MCF 10A (cell line): ENCODE measurements around the gene PINLYP. TPM values are rescaled to one million over a fixed set of nuclear protein-coding genes. Genes with fewer than 3 reads are reported as not detected.

Experiments used
- Bru-seq: library from RNA; stranded (reverse); fragments of 400-500 nt; gene quantifications from one replicate; lab custom pipeline; 2021; lab: Mats Ljungman, UMichigan
- BruChase-seq, 2 experiments: library from RNA; stranded (reverse); fragments of 400-500 nt; gene quantifications; one replicate each; lab custom pipeline; 2021; lab: Mats Ljungman, UMichigan
- BruUV-seq: library from RNA; stranded (reverse); fragments of 400-500 nt; replicated peaks from 2 replicates; lab custom pipeline; 2021; lab: Mats Ljungman, UMichigan
- CTCF ChIA-PET: fragments of 300-600 bp; sonication (Branson Sonifier 250); formaldehyde crosslinking; extraction: SDS; loops from one replicate; lab custom pipeline; 2021; ENCODE audit warnings: antibody characterized with exemption, inconsistent platforms; lab: Yijun Ruan, JAX
- POLR2A ChIA-PET: fragments of 300-600, 350-650 bp; sonication (Branson Sonifier 250); formaldehyde crosslinking; extraction: SDS; loops from one replicate; lab custom pipeline; 2020; ENCODE audit warnings: antibody characterized with exemption, inconsistent platforms; lab: Yijun Ruan, JAX
- DNase-seq: peaks from one replicate; pipeline ENCODE4 v3.0.0-alpha.2; 2018; ENCODE audit not compliant: unreplicated experiment
- H3K27ac Mint-ChIP-seq: one replicate; pipeline ENCODE4 v1.8.0; 2022; ENCODE audit warnings: mild to moderate bottlenecking, low read depth, mixed read lengths; ENCODE audit not compliant: unreplicated experiment
- H3K27me3 Mint-ChIP-seq: one replicate; pipeline ENCODE4 v1.8.0; 2022; ENCODE audit warnings: mixed read lengths; ENCODE audit not compliant: insufficient read depth, unreplicated experiment
- H3K36me3 Mint-ChIP-seq: one replicate; pipeline ENCODE4 v1.8.0; 2022; ENCODE audit warnings: mild to moderate bottlenecking, moderate library complexity, mixed read lengths; ENCODE audit not compliant: insufficient read depth, unreplicated experiment
- H3K4me1 Mint-ChIP-seq: one replicate; pipeline ENCODE4 v1.8.0; 2022; ENCODE audit warnings: mixed read lengths; ENCODE audit not compliant: insufficient read depth, unreplicated experiment
- H3K4me3 Mint-ChIP-seq: one replicate; pipeline ENCODE4 v1.8.0; 2022; ENCODE audit warnings: mild to moderate bottlenecking, moderate library complexity, mixed read lengths; ENCODE audit not compliant: unreplicated experiment
- H3K9me3 Mint-ChIP-seq: one replicate; pipeline ENCODE4 v1.8.0; 2022; ENCODE audit warnings: mixed read lengths; ENCODE audit not compliant: unreplicated experiment
- intact Hi-C: fragments of 100-400 bp; cut with micrococcal nuclease; formaldehyde crosslinking; loops from 2 replicates; pipeline ENCODE4 v1.14.1; 2022
- long read RNA-seq: library from polyadenylated mRNA; stranded (forward); transcript quantifications from one replicate; pipeline ENCODE4 v2.0.0, GENCODE V29; 2022
- total RNA-seq: library from RNA; stranded (reverse); gene quantifications from 2 replicates; pipeline ENCODE4 v1.2.3, GENCODE V29; 2022
- TF ChIP-seq, protein P1 (sequence below): fragments of 200-600 bp; IDR thresholded peaks from one replicate; pipeline ENCODE4 v1.8.0; 2022; ENCODE audit warnings: antibody characterized with exemption, mild to moderate bottlenecking; ENCODE audit not compliant: unreplicated experiment

PINLYP gene
- total RNA-seq (0.74 TPM in 1 of 2 replicates, not detected in the other), Bru-seq, nascent RNA (percentile 17 among the genes with signal in this experiment), BruChase-seq, experiment 1, labeled RNA remaining after a 6-hour chase (percentile 27 among the genes with signal in this experiment), BruChase-seq, experiment 2, labeled RNA remaining after a 2-hour chase (percentile 23 among the genes with signal in this experiment)
- long read RNA-seq = 0 reads

DNA sequence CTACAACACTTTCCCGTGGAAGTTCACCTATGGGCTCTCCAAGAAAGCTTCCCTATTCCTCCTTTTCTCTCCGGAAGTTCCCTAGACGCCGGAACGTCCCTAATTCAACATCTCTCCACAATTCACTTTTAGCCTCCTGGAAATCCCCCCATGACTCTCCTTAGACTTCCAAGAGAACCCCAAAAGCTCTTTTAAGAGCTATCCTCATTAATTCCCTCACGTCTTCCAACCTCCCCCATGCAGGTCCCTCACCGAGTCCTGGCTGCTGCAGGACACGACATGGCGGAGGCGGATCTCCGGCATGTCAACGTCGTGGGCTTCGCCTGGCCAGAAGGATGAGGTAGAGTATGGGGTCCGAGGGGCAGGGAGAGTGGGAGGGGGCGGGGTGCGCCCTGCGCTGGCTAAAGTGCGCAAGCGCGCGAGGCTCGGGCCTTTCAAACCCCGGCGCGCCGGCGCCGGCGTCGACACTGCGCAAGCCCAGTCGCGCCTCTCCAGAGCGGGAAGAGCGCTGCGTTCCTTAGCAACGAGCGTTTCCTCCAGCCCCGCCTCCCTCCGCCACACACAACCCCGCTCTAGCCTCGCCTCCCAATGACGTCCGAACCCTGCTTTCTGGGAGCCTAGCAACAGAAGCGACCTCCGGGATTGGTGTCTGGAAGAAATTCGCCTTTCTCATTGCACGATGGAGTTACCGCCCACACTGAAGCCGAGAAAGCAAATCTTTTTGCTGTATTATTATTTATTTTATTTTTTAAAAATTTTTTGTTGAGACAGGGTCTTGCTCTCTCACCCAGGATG lies at the start of gene PINLYP, which contains the start of gene XRCC1:
PINLYP (plus strand) TSS at position 646 of the 795 bp plus-strand sequence. CDS start 1,391 bp downstream, outside the sequence.
XRCC1 (minus strand) TSS at position 372 of the 795 bp plus-strand sequence; CDS start at position 303, 69 bp downstream.
- Mint-ChIP-seq H3K4me1 (peaks cover 12% of the 10 kb centered on the region), H3K36me3 (peaks cover 12% of the 10 kb centered on the region), H3K27me3 (peaks cover 14% of the 10 kb centered on the region), H3K27ac (peak within 1 kb of the TSS; percentile 98), H3K4me3 (peak within 1 kb of the TSS; percentile 98), H3K9me3 (no peaks in the 10 kb centered on the region)
- BruUV-seq = no TSS peak
- intact Hi-C loops = loop anchor here (1.0 kb wide), 1 partner anchor 21 kb away; the partner anchor contains the start of genes IRGQ and ZNF576
- peak; percentile 99 for DNase-seq
- TF ChIP-seq, protein P1, sequence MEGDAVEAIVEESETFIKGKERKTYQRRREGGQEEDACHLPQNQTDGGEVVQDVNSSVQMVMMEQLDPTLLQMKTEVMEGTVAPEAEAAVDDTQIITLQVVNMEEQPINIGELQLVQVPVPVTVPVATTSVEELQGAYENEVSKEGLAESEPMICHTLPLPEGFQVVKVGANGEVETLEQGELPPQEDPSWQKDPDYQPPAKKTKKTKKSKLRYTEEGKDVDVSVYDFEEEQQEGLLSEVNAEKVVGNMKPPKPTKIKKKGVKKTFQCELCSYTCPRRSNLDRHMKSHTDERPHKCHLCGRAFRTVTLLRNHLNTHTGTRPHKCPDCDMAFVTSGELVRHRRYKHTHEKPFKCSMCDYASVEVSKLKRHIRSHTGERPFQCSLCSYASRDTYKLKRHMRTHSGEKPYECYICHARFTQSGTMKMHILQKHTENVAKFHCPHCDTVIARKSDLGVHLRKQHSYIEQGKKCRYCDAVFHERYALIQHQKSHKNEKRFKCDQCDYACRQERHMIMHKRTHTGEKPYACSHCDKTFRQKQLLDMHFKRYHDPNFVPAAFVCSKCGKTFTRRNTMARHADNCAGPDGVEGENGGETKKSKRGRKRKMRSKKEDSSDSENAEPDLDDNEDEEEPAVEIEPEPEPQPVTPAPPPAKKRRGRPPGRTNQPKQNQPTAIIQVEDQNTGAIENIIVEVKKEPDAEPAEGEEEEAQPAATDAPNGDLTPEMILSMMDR = no peak
- POLR2A ChIA-PET = interaction anchor here (0.7 to 3.0 kb wide), 7 partner anchors 20 to 176 kb away, joined by 3 to 55 read pairs (median 7); partner anchors contain the start of genes ETHE1, IRGQ, LYPD3 and ZNF575
- CTCF ChIA-PET = interaction anchor here (0.6 to 2.1 kb wide), 7 partner anchors 11 to 50 kb away, joined by 3 to 10 read pairs (median 3); no protein-coding TSS in a partner anchor

DNA sequence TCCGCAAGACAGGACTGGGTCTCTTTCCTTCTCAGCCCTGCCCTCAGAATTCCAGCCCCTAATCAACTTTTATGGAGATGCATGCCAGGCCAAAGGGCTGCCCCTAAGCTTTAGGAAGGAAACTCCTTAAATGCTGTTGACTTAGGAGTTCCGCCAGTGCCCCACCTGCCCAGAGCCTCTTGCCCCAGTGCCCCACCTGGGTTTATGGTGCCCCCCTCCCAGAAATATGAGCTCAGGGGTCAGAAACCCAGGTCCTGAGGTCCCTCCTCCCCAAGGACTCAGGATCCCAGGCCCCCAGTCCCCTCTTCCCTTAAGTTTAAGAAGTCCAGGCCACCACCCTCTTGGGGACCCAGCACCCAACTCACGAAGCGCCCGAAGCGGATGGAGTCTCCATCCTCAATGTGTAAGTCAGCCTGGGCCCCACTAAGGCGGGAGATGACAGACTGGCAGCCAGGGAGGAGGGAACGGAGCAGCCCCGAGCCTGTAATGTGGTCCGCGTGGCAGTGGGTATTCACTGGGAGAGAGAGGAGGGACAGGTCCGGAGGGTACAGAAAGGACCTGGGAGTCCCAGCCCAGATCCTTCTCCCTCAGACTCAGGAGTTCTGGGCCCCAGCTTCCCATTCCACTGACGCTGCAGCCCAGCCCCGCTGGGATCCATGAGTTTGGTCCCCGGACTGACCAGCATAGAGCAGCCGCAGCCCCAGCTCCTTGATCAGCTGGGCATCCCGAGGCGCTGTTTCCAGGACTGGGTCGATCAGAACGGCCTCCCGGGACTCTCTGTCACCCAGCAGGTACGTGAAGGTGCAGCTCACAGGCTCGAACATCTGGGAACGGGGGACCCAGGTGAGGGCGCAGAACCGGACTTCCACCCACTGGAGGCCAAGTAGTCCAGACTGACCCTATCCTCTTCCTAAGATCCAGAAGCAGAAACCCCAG lies 49.5 kb upstream of the PINLYP start:
- ChIA-PET POLR2A (interaction anchor here (0.6 to 5.9 kb wide), 18 partner anchors 7 to 233 kb away, joined by 3 to 75 read pairs (median 6); partner anchors contain the start of genes IRGQ, LYPD3, PHLDB3 and PINLYP), CTCF (interaction anchor here (0.6 to 9.4 kb wide), 5 partner anchors 11 to 980 kb away, joined by 3 to 261 read pairs (median 6); no protein-coding TSS in a partner anchor)
- intact Hi-C loops = no loop called here
- H3K27ac Mint-ChIP-seq = peak overlapping the region; percentile 88
- peaks cover 21% of the 10 kb centered on the region for H3K36me3 Mint-ChIP-seq
- H3K27me3 Mint-ChIP-seq = no peaks in the 10 kb centered on the region
- H3K4me1 Mint-ChIP-seq = peaks cover 26% of the 10 kb centered on the region
- DNase-seq = peak; percentile 29
- TF ChIP-seq, protein P1 = no peak
- H3K9me3 Mint-ChIP-seq = no peaks in the 10 kb centered on the region
- BruUV-seq = no TSS peak
- H3K4me3 Mint-ChIP-seq = peak overlapping the region; percentile 84

DNA sequence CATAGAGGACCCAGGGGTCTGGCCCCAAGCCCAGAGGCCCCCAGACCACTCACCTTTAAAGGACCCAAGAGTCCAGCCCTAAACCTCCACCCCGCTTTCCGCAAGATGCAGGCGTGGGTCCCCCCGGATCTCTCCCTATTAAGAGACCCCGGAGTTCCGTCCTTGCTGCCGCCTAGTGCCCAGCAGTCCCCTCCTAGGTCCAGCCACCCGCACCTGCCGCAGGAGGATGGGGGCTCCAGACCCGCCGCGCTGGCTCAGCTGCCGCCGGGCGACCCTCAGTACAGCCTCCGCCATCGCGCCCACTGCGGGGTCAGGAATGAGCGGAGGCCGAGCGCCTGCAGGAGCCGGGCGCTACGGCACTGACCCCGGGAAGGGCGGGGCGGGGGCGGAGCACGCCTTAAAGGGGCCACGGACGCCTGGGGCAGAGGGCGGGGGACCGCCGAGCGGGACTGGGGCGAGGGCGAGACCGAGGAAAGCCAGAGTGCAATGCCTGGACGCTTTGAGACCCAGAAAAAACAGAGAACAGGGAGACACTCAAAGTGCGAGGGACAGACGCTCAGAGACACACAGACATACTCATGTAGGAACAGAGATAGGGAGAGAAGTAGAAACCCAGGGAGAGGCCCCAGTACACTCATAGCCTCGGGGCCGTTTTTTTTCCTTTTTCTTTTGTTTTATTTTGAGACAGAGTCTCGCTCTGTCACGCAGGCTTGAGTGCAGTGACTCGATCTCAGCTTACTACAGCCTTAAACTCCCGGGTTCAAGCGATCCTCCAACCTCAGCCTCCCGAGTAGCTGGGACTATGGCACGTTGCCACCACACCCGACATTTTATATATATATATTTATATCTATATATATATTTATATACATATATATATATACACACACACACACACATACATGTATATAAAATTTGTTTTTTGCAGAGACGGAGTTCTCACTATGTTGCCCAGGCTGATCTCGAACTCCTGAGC lies 48.4 kb upstream of the PINLYP start, which contains the start of gene ETHE1:
ETHE1 (minus strand) TSS at position 318 of the 976 bp plus-strand sequence; CDS start at position 294, 24 bp downstream.
- Mint-ChIP-seq H3K4me1 (peaks cover 26% of the 10 kb centered on the region), H3K4me3 (peak within 1 kb of the TSS; percentile 84), H3K36me3 (peaks cover 21% of the 10 kb centered on the region), H3K27me3 (no peaks in the 10 kb centered on the region), H3K27ac (peak within 1 kb of the TSS; percentile 88), H3K9me3 (no peaks in the 10 kb centered on the region)
- peak; percentile 76 for DNase-seq
- POLR2A ChIA-PET = interaction anchor here (0.6 to 5.9 kb wide), 17 partner anchors 8 to 1425 kb away, joined by 3 to 75 read pairs (median 5); partner anchors contain the start of genes IRGQ, LYPD3, PHLDB3 and PINLYP
- BruUV-seq = no TSS peak
- CTCF ChIA-PET = interaction anchor here (0.7 to 3.5 kb wide), 11 partner anchors 8 to 288 kb away, joined by 3 to 16 read pairs (median 5); partner anchors contain the start of gene IRGQ
- TF ChIP-seq, protein P1 = no peak
- intact Hi-C loops = loop anchor here (1.0 kb wide), 1 partner anchor 35 kb away; no protein-coding TSS in a partner anchor
